Stimulated activated memory B cell treated with anti-CD40 and anti-IgM and Interleukin-4, amounts not matched to agents 10 μg/mL and 1 μg/mL and 100 μg/mL, for 72 hours (primary cell): Measurements from ENCODE around the gene NSUN7.
A peak's percentile ranks its signal among the peaks of the same experiment; 100 is the strongest.

Source experiments
- ATAC-seq: fragments of 150-1000 bp; cut with Tn5 transposase; 2 replicates; pipeline ENCODE4 v1.10.0; 2021
- H3K27ac Mint-ChIP-seq: one replicate; pipeline ENCODE4 v1.8.0; 2022; ENCODE audit warnings: mild to moderate bottlenecking, mixed read lengths
- H3K27me3 Mint-ChIP-seq: one replicate; pipeline ENCODE4 v1.8.0; 2022; ENCODE audit warnings: mixed read lengths
- H3K36me3 Mint-ChIP-seq: one replicate; pipeline ENCODE4 v1.8.0; 2022; ENCODE audit warnings: mixed read lengths
- H3K4me1 Mint-ChIP-seq: one replicate; pipeline ENCODE4 v1.8.0; 2022; ENCODE audit warnings: mixed read lengths
- H3K4me3 Mint-ChIP-seq: one replicate; pipeline ENCODE4 v1.8.0; 2022; ENCODE audit warnings: mild to moderate bottlenecking, moderate library complexity, mixed read lengths
- H3K9me3 Mint-ChIP-seq: one replicate; pipeline ENCODE4 v1.8.0; 2022; ENCODE audit warnings: mixed read lengths

The NSUN7 gene

GRCh38 chr4:40843696-40844095 lies 93.9 kb downstream of the NSUN7 start:
- H3K4me1 Mint-ChIP-seq: peaks cover 33% of the 10 kb centered on the region
- H3K27me3 Mint-ChIP-seq: peaks cover 10% of the 10 kb centered on the region
- H3K9me3 Mint-ChIP-seq: no peaks in the 10 kb centered on the region
- H3K36me3 Mint-ChIP-seq: no peaks in the 10 kb centered on the region
- peak; percentile 44 for ATAC-seq
- H3K4me3 Mint-ChIP-seq: no peak overlapping the region
- H3K27ac Mint-ChIP-seq: no peak overlapping the region

GRCh38 chr4:40844261-40844660 lies 94.5 kb downstream of the NSUN7 start:
- ATAC-seq: no peak
- no peak overlapping the region for H3K4me3 Mint-ChIP-seq

GRCh38 chr4:40845154-40845835 lies 95.5 kb downstream of the NSUN7 start:
- Mint-ChIP-seq H3K4me3 (no peak overlapping the region), H3K36me3 (no peaks in the 10 kb centered on the region), H3K27me3 (peaks cover 15% of the 10 kb centered on the region), H3K27ac (no peak overlapping the region), H3K4me1 (peaks cover 31% of the 10 kb centered on the region), H3K9me3 (no peaks in the 10 kb centered on the region)
- ATAC-seq: no peak

More at GRCh38 chr4:40844261-40844660, 94.5 kb downstream of the NSUN7 start:
- Mint-ChIP-seq H3K4me1 (peaks cover 37% of the 10 kb centered on the region), H3K36me3 (no peaks in the 10 kb centered on the region), H3K9me3 (no peaks in the 10 kb centered on the region), H3K27me3 (peaks cover 15% of the 10 kb centered on the region), H3K27ac (no peak overlapping the region)

GRCh38 chr4:40846532-40846931 lies 96.8 kb downstream of the NSUN7 start:
- H3K27me3 Mint-ChIP-seq: peaks cover 15% of the 10 kb centered on the region

DNA sequence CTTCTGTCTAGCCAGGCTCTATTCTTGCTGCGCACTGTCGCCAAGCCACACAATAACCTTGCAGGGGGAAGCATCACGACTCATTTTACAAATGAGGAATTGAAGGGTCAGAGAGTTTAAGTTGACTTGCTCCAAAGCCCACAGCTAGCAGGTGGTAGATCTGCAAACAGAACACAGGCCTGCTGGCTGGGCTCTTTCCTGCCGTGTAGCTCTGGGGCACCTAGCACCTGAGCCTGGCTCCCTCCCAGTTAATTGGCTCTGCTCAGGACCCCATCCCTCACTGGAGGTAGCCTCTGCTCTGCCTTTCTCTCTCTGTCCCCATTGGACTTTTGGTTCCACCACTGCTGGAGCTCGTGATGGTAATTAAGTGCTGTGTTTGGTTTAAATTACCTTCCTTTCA lies 98.5 kb downstream of the NSUN7 start:
- ATAC-seq: no peak
- Mint-ChIP-seq H3K9me3 (no peaks in the 10 kb centered on the region), H3K27me3 (peaks cover 22% of the 10 kb centered on the region), H3K27ac (no peak overlapping the region), H3K4me1 (peaks cover 10% of the 10 kb centered on the region), H3K4me3 (no peak overlapping the region), H3K36me3 (no peaks in the 10 kb centered on the region)

More at GRCh38 chr4:40846532-40846931, 96.8 kb downstream of the NSUN7 start:
- Mint-ChIP-seq H3K9me3 (no peaks in the 10 kb centered on the region), H3K36me3 (no peaks in the 10 kb centered on the region), H3K27ac (no peak overlapping the region), H3K4me1 (peaks cover 20% of the 10 kb centered on the region), H3K4me3 (no peak overlapping the region)
- no peak for ATAC-seq

DNA sequence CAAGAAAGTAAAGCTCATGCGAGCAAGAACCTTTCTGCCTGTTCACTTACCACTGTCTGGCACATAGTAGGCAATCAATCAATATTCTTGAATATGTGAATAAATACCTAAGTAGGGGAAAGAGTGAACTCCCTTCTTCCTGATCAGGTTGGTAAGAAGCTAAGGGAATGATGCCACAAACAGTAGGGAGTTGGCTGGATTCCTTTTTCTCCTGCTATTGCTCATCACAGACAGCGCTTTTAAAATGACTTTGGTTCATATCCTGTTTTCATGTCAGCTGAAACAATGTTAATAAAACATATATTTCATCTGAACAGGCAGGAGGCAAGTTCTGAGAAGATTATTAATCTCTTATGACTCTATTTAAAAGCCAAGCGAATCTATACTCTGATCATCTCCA lies 99.2 kb downstream of the NSUN7 start:
- Mint-ChIP-seq H3K4me3 (no peak overlapping the region), H3K4me1 (peaks cover 9% of the 10 kb centered on the region), H3K27me3 (peaks cover 29% of the 10 kb centered on the region), H3K36me3 (no peaks in the 10 kb centered on the region), H3K9me3 (no peaks in the 10 kb centered on the region), H3K27ac (no peak overlapping the region)
- no peak for ATAC-seq

- H3K27me3 Mint-ChIP-seq: peaks cover 38% of the 10 kb centered on the region
- H3K4me3 Mint-ChIP-seq: no peak overlapping the region
- no peak for ATAC-seq
- H3K27ac Mint-ChIP-seq: no peak overlapping the region
- no peaks in the 10 kb centered on the region for H3K9me3 Mint-ChIP-seq
- H3K4me1 Mint-ChIP-seq: peaks cover 10% of the 10 kb centered on the region
- H3K36me3 Mint-ChIP-seq: no peaks in the 10 kb centered on the region
Measured at GRCh38 chr4:40850496-40850895, 100.7 kb downstream of the NSUN7 start.

DNA sequence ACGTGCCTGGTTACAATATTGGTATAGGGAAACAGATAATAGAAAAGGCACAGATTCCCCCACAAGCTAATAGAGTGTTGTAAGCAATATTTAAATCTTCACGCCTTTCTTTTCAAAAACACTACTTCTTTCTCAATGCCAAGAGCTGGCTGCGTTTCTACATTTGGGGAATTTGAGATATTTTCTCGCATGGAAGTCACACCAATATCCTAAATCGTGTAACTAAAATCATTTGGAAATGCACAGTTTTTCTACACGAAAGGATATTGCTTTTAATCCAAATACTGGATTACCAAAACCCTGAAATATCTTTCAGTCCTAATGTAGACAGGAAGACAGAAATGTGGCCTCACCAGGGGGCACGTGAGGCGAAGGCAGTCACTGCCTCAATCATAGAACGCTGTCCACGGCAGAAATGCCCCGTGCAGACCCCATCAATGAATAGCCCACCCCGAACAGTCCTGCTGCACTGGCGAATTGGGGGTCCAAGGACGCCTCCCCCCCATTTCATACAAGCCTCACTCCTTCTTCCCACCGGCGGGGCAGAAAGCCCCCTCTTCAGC lies 106.6 kb downstream of the NSUN7 start:
- no peaks in the 10 kb centered on the region for H3K36me3 Mint-ChIP-seq
- H3K4me1 Mint-ChIP-seq: peaks cover 35% of the 10 kb centered on the region
- H3K4me3 Mint-ChIP-seq: peak overlapping the region; percentile 83
- ATAC-seq: no peak
- no peaks in the 10 kb centered on the region for H3K9me3 Mint-ChIP-seq
- peak overlapping the region; percentile 80 for H3K27ac Mint-ChIP-seq
- H3K27me3 Mint-ChIP-seq: peaks cover 67% of the 10 kb centered on the region

DNA sequence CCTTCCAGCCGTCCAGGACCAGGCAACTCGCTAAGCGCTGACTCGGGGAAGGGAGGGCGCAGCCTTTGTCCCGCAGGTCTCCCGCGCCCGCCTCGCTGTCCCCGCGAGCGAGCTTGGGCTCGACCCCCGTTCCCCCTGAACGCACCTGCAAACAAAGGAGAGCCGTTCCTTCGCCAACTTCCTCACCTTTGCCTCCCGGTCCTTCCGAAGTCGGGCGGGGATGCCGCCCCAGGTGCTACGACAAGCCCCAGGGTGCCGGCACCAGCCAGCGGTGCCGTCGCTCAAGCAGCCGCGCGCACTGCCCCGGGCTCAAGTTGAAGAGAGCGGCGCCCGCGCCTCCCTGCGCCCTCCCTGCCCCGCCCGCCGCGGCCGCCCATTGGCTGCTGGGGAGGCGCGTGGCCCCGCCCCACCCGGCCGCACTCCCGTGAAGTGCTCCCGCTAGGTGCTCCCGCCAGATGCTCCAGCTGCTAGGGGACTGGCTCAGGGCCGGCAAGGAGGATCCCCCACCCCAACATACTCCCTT lies 107.1 kb downstream of the NSUN7 start:
- Mint-ChIP-seq H3K9me3 (no peaks in the 10 kb centered on the region), H3K4me3 (peak overlapping the region; percentile 83), H3K27me3 (peaks cover 67% of the 10 kb centered on the region), H3K27ac (peak overlapping the region; percentile 80), H3K36me3 (no peaks in the 10 kb centered on the region), H3K4me1 (peaks cover 35% of the 10 kb centered on the region)
- ATAC-seq: peak; percentile 92

- H3K4me3 Mint-ChIP-seq: no peak overlapping the region
- H3K27me3 Mint-ChIP-seq: peaks cover 63% of the 10 kb centered on the region
- ATAC-seq: no peak
- peaks cover 35% of the 10 kb centered on the region for H3K4me1 Mint-ChIP-seq
- H3K9me3 Mint-ChIP-seq: no peaks in the 10 kb centered on the region
- H3K27ac Mint-ChIP-seq: no peak overlapping the region
- H3K36me3 Mint-ChIP-seq: no peaks in the 10 kb centered on the region
Measured at GRCh38 chr4:40857956-40858355, 108.2 kb downstream of the NSUN7 start.

GRCh38 chr4:40858962-40859361 lies 109.2 kb downstream of the NSUN7 start:
- Mint-ChIP-seq H3K27me3 (peaks cover 53% of the 10 kb centered on the region), H3K4me1 (peaks cover 35% of the 10 kb centered on the region), H3K36me3 (no peaks in the 10 kb centered on the region), H3K9me3 (no peaks in the 10 kb centered on the region), H3K27ac (no peak overlapping the region), H3K4me3 (no peak overlapping the region)
- no peak for ATAC-seq
